ENCODE results near the gene JAZF1. TPM values are rescaled to one million over a fixed set of nuclear protein-coding genes. Genes with fewer than 3 reads are reported as not detected.

JAZF1 gene
- total and polyA plus RNA-seq, 9 of the 15 experiments (the other 6 are each of a cell fraction or from before 2014, with no cell fraction given), result 0.04 to 0.64 (median 0.11) TPM; not detected in 3

- Histone ChIP-seq H3K9me3 (replicated peaks; ENCODE audit: control insufficient read depth, insufficient read depth, low read depth, low read length) (no peaks in the 10 kb centered on the region), H3K36me3 (ENCODE audit: control insufficient read depth, insufficient read depth, low read length) (no peaks in the 10 kb centered on the region), H3K79me2 (ENCODE audit: control insufficient read depth, insufficient read depth, low read length) (no peaks in the 10 kb centered on the region), H3K4me1 (replicated peaks in 1 of 2; ENCODE audit: control insufficient read depth in 2 of 2, insufficient read depth in 2 of 2, low read length in 2 of 2) (no peaks in the 10 kb centered on the region), H2AFZ (ENCODE audit: low read depth, low read length) (no peak overlapping the region), H4K20me1 (replicated peaks; ENCODE audit: control insufficient read depth, insufficient read depth, low read length) (no peaks in the 10 kb centered on the region; the same call in 1 of the 2 replicates), H3K27ac (ENCODE audit: extremely low read depth, low read depth, low read length) (no peak overlapping the region), H3K4me3 (no peak overlapping the region), H3K4me2 (ENCODE audit: insufficient read depth, low read length) (no peak overlapping the region), H3K9ac (ENCODE audit: insufficient read depth in 1 of 2, low read depth in 2 of 2, low read length in 2 of 2) (no peak overlapping the region), H3K9me1 (ENCODE audit: control insufficient read depth, insufficient read depth, low read length) (no peaks in the 10 kb centered on the region), H3K27me3 (ENCODE audit: control insufficient read depth in 2 of 2, insufficient read depth in 2 of 2, low read length in 2 of 2) (peaks cover 18 to 20% of the 10 kb centered on the region in 2 experiments; a peak in 3 of 5 replicates)
- FAIRE-seq, result no peak
- intact Hi-C loops (cut with micrococcal nuclease), result loop anchor here (2.0 to 10.0 kb wide), 3 partner anchors 102 to 724 kb away; partner anchors contain the start of gene TAX1BP1
- CTCF ChIA-PET (ENCODE audit: low intra/inter-chr PET ratio), result interaction anchor here (0.6 to 1.8 kb wide), 5 partner anchors 18 to 1551 kb away, joined by 3 to 25 read pairs (median 5); no protein-coding TSS in a partner anchor
- ATAC-seq, result no peak
- POLR2A ChIA-PET, result interaction anchor here (0.7 kb wide), 1 partner anchor 146 kb away, joined by 3 read pairs; no protein-coding TSS in a partner anchor
- in situ Hi-C loops (cut with MboI), result loop anchor here (5.0 kb wide), 1 partner anchor 718 kb away; the partner anchor contains the start of gene HOXA13
- BruUV-seq (replicated peaks), result no TSS peak
- 1% methylated on average over 8 of the region's 8 CpGs for WGBS (ENCODE audit: insufficient coverage, low coverage, missing lambda C conversion rate)
- TF ChIP-seq CTCFL (IDR thresholded peaks at IDR 0.05; ENCODE audit: borderline replicate concordance, insufficient read depth, low read depth, low read length, poor library complexity, severe bottlenecking), result no peak
- TF ChIP-seq ZNF444 (CRISPR knock-in tag; IDR thresholded peaks at IDR 0.05), result no peak
- no peak for TF ChIP-seq PHF21A (IDR thresholded peaks at IDR 0.05; ENCODE audit: borderline replicate concordance, low read depth)
- no peak for TF ChIP-seq ZNF785 (CRISPR knock-in tag; IDR thresholded peaks at IDR 0.05)
- no peak for TF ChIP-seq MECOM (CRISPR knock-in tag; IDR thresholded peaks at IDR 0.05)
- no peak for TF ChIP-seq ZNF253 (CRISPR knock-in tag; conservative IDR thresholded peaks at IDR 0.05)
- no peak for TF ChIP-seq ZNF830 (CRISPR knock-in tag; IDR thresholded peaks at IDR 0.05)
- no peak for TF ChIP-seq MED1 (CRISPR knock-in tag; IDR thresholded peaks at IDR 0.05; ENCODE audit: borderline replicate concordance)
- no peak for TF ChIP-seq FOS (IDR thresholded peaks at IDR 0.05; ENCODE audit: extremely low read depth, insufficient read length)
- TF ChIP-seq, protein P1, sequence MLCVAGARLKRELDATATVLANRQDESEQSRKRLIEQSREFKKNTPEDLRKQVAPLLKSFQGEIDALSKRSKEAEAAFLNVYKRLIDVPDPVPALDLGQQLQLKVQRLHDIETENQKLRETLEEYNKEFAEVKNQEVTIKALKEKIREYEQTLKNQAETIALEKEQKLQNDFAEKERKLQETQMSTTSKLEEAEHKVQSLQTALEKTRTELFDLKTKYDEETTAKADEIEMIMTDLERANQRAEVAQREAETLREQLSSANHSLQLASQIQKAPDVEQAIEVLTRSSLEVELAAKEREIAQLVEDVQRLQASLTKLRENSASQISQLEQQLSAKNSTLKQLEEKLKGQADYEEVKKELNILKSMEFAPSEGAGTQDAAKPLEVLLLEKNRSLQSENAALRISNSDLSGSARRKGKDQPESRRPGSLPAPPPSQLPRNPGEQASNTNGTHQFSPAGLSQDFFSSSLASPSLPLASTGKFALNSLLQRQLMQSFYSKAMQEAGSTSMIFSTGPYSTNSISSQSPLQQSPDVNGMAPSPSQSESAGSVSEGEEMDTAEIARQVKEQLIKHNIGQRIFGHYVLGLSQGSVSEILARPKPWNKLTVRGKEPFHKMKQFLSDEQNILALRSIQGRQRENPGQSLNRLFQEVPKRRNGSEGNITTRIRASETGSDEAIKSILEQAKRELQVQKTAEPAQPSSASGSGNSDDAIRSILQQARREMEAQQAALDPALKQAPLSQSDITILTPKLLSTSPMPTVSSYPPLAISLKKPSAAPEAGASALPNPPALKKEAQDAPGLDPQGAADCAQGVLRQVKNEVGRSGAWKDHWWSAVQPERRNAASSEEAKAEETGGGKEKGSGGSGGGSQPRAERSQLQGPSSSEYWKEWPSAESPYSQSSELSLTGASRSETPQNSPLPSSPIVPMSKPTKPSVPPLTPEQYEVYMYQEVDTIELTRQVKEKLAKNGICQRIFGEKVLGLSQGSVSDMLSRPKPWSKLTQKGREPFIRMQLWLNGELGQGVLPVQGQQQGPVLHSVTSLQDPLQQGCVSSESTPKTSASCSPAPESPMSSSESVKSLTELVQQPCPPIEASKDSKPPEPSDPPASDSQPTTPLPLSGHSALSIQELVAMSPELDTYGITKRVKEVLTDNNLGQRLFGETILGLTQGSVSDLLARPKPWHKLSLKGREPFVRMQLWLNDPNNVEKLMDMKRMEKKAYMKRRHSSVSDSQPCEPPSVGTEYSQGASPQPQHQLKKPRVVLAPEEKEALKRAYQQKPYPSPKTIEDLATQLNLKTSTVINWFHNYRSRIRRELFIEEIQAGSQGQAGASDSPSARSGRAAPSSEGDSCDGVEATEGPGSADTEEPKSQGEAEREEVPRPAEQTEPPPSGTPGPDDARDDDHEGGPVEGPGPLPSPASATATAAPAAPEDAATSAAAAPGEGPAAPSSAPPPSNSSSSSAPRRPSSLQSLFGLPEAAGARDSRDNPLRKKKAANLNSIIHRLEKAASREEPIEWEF (CRISPR knock-in tag; IDR thresholded peaks at IDR 0.05), result no peak
- no peak for TF ChIP-seq GTF2A2 (tag; IDR thresholded peaks at IDR 0.05)
- DNase-seq (ENCODE audit: extremely low read depth in 1 of 4, low spot score in 3 of 4), result no peak
These were observed 260.2 kb downstream of the JAZF1 start for GRCh38 chr7:27920281-27920946.

Measured in K562 (cell line).